Measurements from ENCODE around the gene CDYL.

GRCh38 chr6:4804095-4804494 is 27.9 kb downstream of the CDYL start:
- TF ChIP-seq CTCF (IDR thresholded peaks at IDR 0.05; ENCODE audit: low read depth, low read length) (no peak), EZH2phosphoT487 (IDR thresholded peaks at IDR 0.05; ENCODE audit: low read depth) (no peak)

Data from OCI-LY3 (cell line).